ENCODE data around the gene SAPCD1. TPM values are rescaled to one million over a fixed set of nuclear protein-coding genes. Genes with fewer than 3 reads are reported as not detected.

The SAPCD1 gene
- 18.2 TPM for total RNA-seq (2021; ENCODE audit: unreplicated experiment)
- polyA plus RNA-seq (2012): 7.2 and 11.4 TPM in 2 replicates
- percentile 51 among the genes with signal in this experiment for Bru-seq, nascent RNA
- BruChase-seq, experiment 1, labeled RNA remaining after a 6-hour chase: percentile 45 among the genes with signal in this experiment
- BruChase-seq, experiment 2, labeled RNA remaining after a 2-hour chase: not detected
- long read RNA-seq, partial matches to known transcripts: 0 of 5 reads
- long read RNA-seq, other reads (novel, unspliced or antisense): 4 of 5 reads

DNA sequence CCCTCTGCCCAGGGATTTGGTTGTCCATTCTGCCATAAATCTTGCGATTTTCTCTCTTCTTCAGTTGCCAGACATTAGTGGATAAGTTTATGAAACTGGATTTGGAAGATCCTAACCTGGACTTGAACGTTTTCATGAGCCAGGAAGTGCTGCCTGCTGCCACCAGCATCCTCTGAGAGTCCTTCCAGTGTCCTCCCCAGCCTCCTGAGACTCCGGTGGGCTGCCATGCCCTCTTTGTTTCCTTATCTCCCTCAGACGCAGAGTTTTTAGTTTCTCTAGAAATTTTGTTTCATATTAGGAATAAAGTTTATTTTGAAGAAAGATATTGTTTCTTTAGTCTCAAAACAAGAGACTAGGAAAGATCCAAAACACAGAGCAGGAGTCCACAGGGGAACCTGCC is at the start of gene SAPCD1:
TSS of gene SAPCD1 (plus strand) at position 301 of the 400 bp plus-strand sequence. CDS start 399 bp downstream, outside the sequence.
- H3K36me3 ChIP-seq (ENCODE audit: control insufficient read depth in 1 of 2, insufficient read depth in 2 of 2, low read length in 2 of 2): peaks cover 3 to 34% of the 10 kb centered on the region in 2 experiments; a peak in 2 of 4 replicates
- TF ChIP-seq ZFX (IDR thresholded peaks at IDR 0.05): no peak
- TF ChIP-seq CBX3 (IDR thresholded peaks at IDR 0.05; ENCODE audit: low read depth): no peak
- TF ChIP-seq FOSL1 (IDR thresholded peaks at IDR 0.05; ENCODE audit: low read depth): no peak
- TF ChIP-seq, protein P1, sequence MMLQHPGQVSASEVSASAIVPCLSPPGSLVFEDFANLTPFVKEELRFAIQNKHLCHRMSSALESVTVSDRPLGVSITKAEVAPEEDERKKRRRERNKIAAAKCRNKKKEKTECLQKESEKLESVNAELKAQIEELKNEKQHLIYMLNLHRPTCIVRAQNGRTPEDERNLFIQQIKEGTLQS (IDR thresholded peaks at IDR 0.05): no peak
- no peak for TF ChIP-seq ZNF274 (IDR thresholded peaks at IDR 0.05; ENCODE audit: low read depth, low read length)
- no peak for TF ChIP-seq SRF (IDR thresholded peaks at IDR 0.05; ENCODE audit: low read depth)
- TF ChIP-seq, protein P2, sequence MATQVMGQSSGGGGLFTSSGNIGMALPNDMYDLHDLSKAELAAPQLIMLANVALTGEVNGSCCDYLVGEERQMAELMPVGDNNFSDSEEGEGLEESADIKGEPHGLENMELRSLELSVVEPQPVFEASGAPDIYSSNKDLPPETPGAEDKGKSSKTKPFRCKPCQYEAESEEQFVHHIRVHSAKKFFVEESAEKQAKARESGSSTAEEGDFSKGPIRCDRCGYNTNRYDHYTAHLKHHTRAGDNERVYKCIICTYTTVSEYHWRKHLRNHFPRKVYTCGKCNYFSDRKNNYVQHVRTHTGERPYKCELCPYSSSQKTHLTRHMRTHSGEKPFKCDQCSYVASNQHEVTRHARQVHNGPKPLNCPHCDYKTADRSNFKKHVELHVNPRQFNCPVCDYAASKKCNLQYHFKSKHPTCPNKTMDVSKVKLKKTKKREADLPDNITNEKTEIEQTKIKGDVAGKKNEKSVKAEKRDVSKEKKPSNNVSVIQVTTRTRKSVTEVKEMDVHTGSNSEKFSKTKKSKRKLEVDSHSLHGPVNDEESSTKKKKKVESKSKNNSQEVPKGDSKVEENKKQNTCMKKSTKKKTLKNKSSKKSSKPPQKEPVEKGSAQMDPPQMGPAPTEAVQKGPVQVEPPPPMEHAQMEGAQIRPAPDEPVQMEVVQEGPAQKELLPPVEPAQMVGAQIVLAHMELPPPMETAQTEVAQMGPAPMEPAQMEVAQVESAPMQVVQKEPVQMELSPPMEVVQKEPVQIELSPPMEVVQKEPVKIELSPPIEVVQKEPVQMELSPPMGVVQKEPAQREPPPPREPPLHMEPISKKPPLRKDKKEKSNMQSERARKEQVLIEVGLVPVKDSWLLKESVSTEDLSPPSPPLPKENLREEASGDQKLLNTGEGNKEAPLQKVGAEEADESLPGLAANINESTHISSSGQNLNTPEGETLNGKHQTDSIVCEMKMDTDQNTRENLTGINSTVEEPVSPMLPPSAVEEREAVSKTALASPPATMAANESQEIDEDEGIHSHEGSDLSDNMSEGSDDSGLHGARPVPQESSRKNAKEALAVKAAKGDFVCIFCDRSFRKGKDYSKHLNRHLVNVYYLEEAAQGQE (IDR thresholded peaks at IDR 0.05; ENCODE audit: low read depth): no peak
- TF ChIP-seq EGR1 (IDR thresholded peaks at IDR 0.05; ENCODE audit: low read depth): no peak
- TF ChIP-seq RAD21 (IDR thresholded peaks at IDR 0.05; ENCODE audit: low read depth): no peak
- no peak for TF ChIP-seq SIN3A (IDR thresholded peaks at IDR 0.05; ENCODE audit: low read depth)
- TF ChIP-seq EZH2 (IDR thresholded peaks at IDR 0.05): no peak
- no peak for TF ChIP-seq YY1 (IDR thresholded peaks at IDR 0.05; ENCODE audit: extremely low read depth, insufficient replicate concordance, low read depth, low read length)
- TF ChIP-seq JUND (IDR thresholded peaks at IDR 0.05): no peak
- no peak for TF ChIP-seq CEBPB (IDR thresholded peaks at IDR 0.05; ENCODE audit: low read depth)
- no peak for TF ChIP-seq EZH2phosphoT487 (IDR thresholded peaks at IDR 0.05; ENCODE audit: borderline replicate concordance)
- TF ChIP-seq, protein P3, sequence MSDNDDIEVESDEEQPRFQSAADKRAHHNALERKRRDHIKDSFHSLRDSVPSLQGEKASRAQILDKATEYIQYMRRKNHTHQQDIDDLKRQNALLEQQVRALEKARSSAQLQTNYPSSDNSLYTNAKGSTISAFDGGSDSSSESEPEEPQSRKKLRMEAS (IDR thresholded peaks at IDR 0.05): no peak
- TF ChIP-seq POLR2AphosphoS5 (IDR thresholded peaks at IDR 0.05; ENCODE audit: low read depth, low read length): no peak

More for the DNA sequence above, at the start of gene SAPCD1:
- no peak for DNase-seq (ENCODE audit: low read depth, low spot score)
- Histone ChIP-seq H3K4me3 (replicated peaks in 1 of 2; ENCODE audit: low read depth in 1 of 2, low read length in 2 of 2) (no peak within 1 kb of the TSS), H3K9me2 (ENCODE audit: insufficient read depth) (no peaks in the 10 kb centered on the region), H3K79me2 (ENCODE audit: insufficient read depth, low read length) (no peaks in the 10 kb centered on the region), H4K20me1 (ENCODE audit: insufficient read depth) (no peaks in the 10 kb centered on the region), H3K27ac (ENCODE audit: low read depth, low read length) (peak within 1 kb of the TSS; percentile 1; the same call in 1 of the 2 replicates), H3K4me1 (ENCODE audit: control insufficient read depth in 1 of 2, insufficient read depth in 2 of 2, low read length in 2 of 2) (peaks cover 7 to 18% of the 10 kb centered on the region in 2 experiments; a peak in 3 of 4 replicates), H3K4me2 (ENCODE audit: low read length) (peak within 1 kb of the TSS; percentile 39), H2AFZ (ENCODE audit: low read depth, low read length, poor library complexity, severe bottlenecking) (no peak within 1 kb of the TSS), H3K9me3 (ENCODE audit: control insufficient read depth in 1 of 2, insufficient read depth in 1 of 2, low read depth in 1 of 2, low read length in 2 of 2) (no peaks in the 10 kb centered on the region), H3K9ac (ENCODE audit: low read length) (no peak within 1 kb of the TSS), H3K27me3 (ENCODE audit: insufficient read depth, low read length) (no peaks in the 10 kb centered on the region)
- TSS peak; percentile 27 for BruUV-seq (replicated peaks)
- RAD21 ChIA-PET (ENCODE audit: low non-redundant PET in 1 of 2, low total read pairs in 2 of 2, uncharacterized antibody in 2 of 2, unreplicated experiment in 2 of 2): no interaction called here
- no peak for ATAC-seq
- CTCF ChIA-PET: interaction anchor here (1.4 kb wide), 1 partner anchor 8 kb away, joined by 6 read pairs; no protein-coding TSS in a partner anchor
- intact Hi-C loops (cut with micrococcal nuclease): no loop called here
- POLR2A ChIA-PET: no interaction called here

Data from HCT116 (cell line).